Panc1 (cell line): ENCODE results near the gene NFATC2. TPM values are rescaled to one million over a fixed set of nuclear protein-coding genes. Genes with fewer than 3 reads are reported as not detected.

Experiments
- ATAC-seq: fragments of 200-7000 bp; cut with Tn5 transposase; 2 replicates; pipeline ENCODE4 v1.9.1; 2020; ENCODE audit warnings: mild to moderate bottlenecking, moderate library complexity
- BruUV-seq: library from RNA; stranded (reverse); fragments of 400-500 nt; replicated peaks from 2 replicates; lab custom pipeline; 2021; lab: Mats Ljungman, UMichigan
- CTCF ChIA-PET: fragments of 300-600 bp; sonication (Branson Sonifier 250); formaldehyde crosslinking; loops from one replicate; lab custom pipeline; 2022; ENCODE audit warnings: antibody characterized with exemption; lab: Charles Lee
- POLR2A ChIA-PET: fragments of 300-600 bp; sonication (Branson Sonifier 250); formaldehyde crosslinking; loops from one replicate; lab custom pipeline; 2022; ENCODE audit warnings: antibody characterized with exemption; lab: Charles Lee
- DNase-seq: peaks from one replicate; pipeline ENCODE4 v3.0.0-alpha.2; 2010; ENCODE audit warnings: low read depth, low spot score
- H3K27ac ChIP-seq: 2 replicates; pipeline ENCODE4 v1.5.1; 2011; ENCODE audit warnings: mild to moderate bottlenecking, low read length, inconsistent platforms
- H3K27me3 ChIP-seq: fragments of 200-500 bp; sonication (Bioruptor generic); 2 replicates; pipeline ENCODE4 v1.6.0; 2014; ENCODE audit warnings: low read length, inconsistent platforms; ENCODE audit not compliant: control insufficient read depth, insufficient read depth
- H3K36me3 ChIP-seq: fragments of 200-500 bp; sonication (Bioruptor generic); 2 replicates; pipeline ENCODE4 v1.5.1; 2014; ENCODE audit warnings: inconsistent platforms, mild to moderate bottlenecking, low read length, moderate library complexity; ENCODE audit not compliant: control insufficient read depth, insufficient read depth
- H3K4me1 ChIP-seq: 2 replicates; pipeline ENCODE4 v1.5.1; 2011; ENCODE audit warnings: inconsistent platforms, mild to moderate bottlenecking, low read length, moderate library complexity; ENCODE audit not compliant: control insufficient read depth, insufficient read depth
- H3K4me3 ChIP-seq, 2 experiments: 2 replicates each; pipeline ENCODE4 v1.5.1; 2011 to 2012; ENCODE audit warnings: low read depth in 2 of 2, low read length in 2 of 2, mild to moderate bottlenecking in 2 of 2, inconsistent platforms in 1 of 2, moderate library complexity in 1 of 2
- H3K9me3 ChIP-seq: fragments of 200-500 bp; sonication (Bioruptor generic); 2 replicates; pipeline ENCODE4 v1.5.1; 2014; ENCODE audit warnings: low read depth, mild to moderate bottlenecking, inconsistent platforms, low read length, moderate library complexity; ENCODE audit not compliant: control insufficient read depth, insufficient read depth
- CTCF ChIP-seq: fragments of 450-650 bp; IDR thresholded peaks from 2 replicates; pipeline ENCODE4 v1.5.1; 2017; ENCODE audit warnings: mild to moderate bottlenecking
- POLR2AphosphoS5 ChIP-seq: IDR thresholded peaks from 2 replicates; pipeline ENCODE4 v1.6.1; 2012; ENCODE audit warnings: mild to moderate bottlenecking, low read depth, low read length, moderate library complexity
- REST ChIP-seq, 2 experiments: IDR thresholded peaks; 2 replicates each; pipeline ENCODE4 v1.6.1; 2011 to 2012; ENCODE audit warnings: low read depth in 2 of 2, control low read depth in 1 of 2, low read length in 1 of 2, mild to moderate bottlenecking in 1 of 2, moderate library complexity in 1 of 2; ENCODE audit not compliant: insufficient read depth in 1 of 2
- SIN3A ChIP-seq: IDR thresholded peaks from 2 replicates; pipeline ENCODE4 v1.6.1; 2012; ENCODE audit warnings: low read depth, mild to moderate bottlenecking, low read length, moderate library complexity, borderline replicate concordance; ENCODE audit not compliant: insufficient read depth
- TCF7L2 ChIP-seq: IDR thresholded peaks from 2 replicates; pipeline ENCODE4 v1.6.1; 2011; ENCODE audit warnings: mild to moderate bottlenecking, low read depth, low read length, inconsistent platforms
- in situ Hi-C: cut with HindIII; loops from 2 replicates; pipeline ENCODE4 v1.10.0; 2016; ENCODE audit warnings: low sequenced_read_pairs, low pct_unique_long_range_greater_than_20kb
- intact Hi-C: fragments of 100-400 bp; cut with micrococcal nuclease; formaldehyde crosslinking; loops from one replicate; pipeline ENCODE4 v1.10.0; 2022; ENCODE audit not compliant: unreplicated experiment
- total RNA-seq: library from RNA; stranded (reverse); gene quantifications from one replicate; pipeline ENCODE4 v1.2.1, GENCODE V29; 2021; ENCODE audit not compliant: unreplicated experiment

Gene NFATC2
- total RNA-seq, 1 experiment from 2014 or later, result 10.6 TPM

- in situ Hi-C loops (no loop called here), intact Hi-C loops (no loop called here)
- H3K27me3 ChIP-seq, result no peaks in the 10 kb centered on the region
- H3K4me1 ChIP-seq, result peaks cover 27% of the 10 kb centered on the region
- no peaks in the 10 kb centered on the region for H3K9me3 ChIP-seq
- no peak for TF ChIP-seq POLR2AphosphoS5
- DNase-seq (no peak), ATAC-seq (peak; percentile 18; the same call in 1 of the 2 replicates)
- no TSS peak for BruUV-seq
- H3K36me3 ChIP-seq, result no peaks in the 10 kb centered on the region
- ChIA-PET CTCF (interaction anchor here (0.8 kb wide), 1 partner anchor 9 kb away, joined by 3 read pairs; no protein-coding TSS in a partner anchor), POLR2A (no interaction called here)
- no peak overlapping the region for H3K4me3 ChIP-seq
- peak overlapping the region; percentile 52; the same call in 1 of the 2 replicates for H3K27ac ChIP-seq
Measured at GRCh38 chr20:51532577-51533191, 9.8 kb downstream of the NFATC2 start.

- POLR2A ChIA-PET, result interaction anchor here (0.6 kb wide), 1 partner anchor 21 kb away, joined by 5 read pairs; no protein-coding TSS in a partner anchor
- H3K4me1 ChIP-seq, result peaks cover 27% of the 10 kb centered on the region
- H3K36me3 ChIP-seq, result no peaks in the 10 kb centered on the region
- H3K27ac ChIP-seq, result no peak overlapping the region
- BruUV-seq, result no TSS peak
- CTCF ChIA-PET, result no interaction called here
- DNase-seq, result no peak
- no peaks in the 10 kb centered on the region for H3K9me3 ChIP-seq
- H3K4me3 ChIP-seq, result no peak overlapping the region
- intact Hi-C loops (no loop called here), in situ Hi-C loops (no loop called here)
- TF ChIP-seq SIN3A (no peak), CTCF (no peak), POLR2AphosphoS5 (no peak), TCF7L2 (no peak), REST (IDR thresholded peaks at IDR 0.05; ENCODE audit: insufficient read depth in 1 of 2, low read depth in 2 of 2, low read length in 1 of 2) (no peak)
- no peaks in the 10 kb centered on the region for H3K27me3 ChIP-seq
- ATAC-seq, result no peak
Measured at GRCh38 chr20:51531712-51532456, 10.6 kb downstream of the NFATC2 start.
